Keratinocyte (primary cell): ENCODE measurements around the gene ZNF516. TPM values are rescaled to one million over a fixed set of nuclear protein-coding genes. Genes with fewer than 3 reads are reported as not detected.

Source experiments
- DNase-seq: peaks from one replicate; pipeline ENCODE4 v3.0.0-alpha.2; 2011; ENCODE audit warnings: low read depth, missing footprints, low spot score
- FAIRE-seq: peaks from 2 replicates; lab custom pipeline; 2011; peaks lifted over from hg19 to GRCh38; lab: Jason Lieb, UNC
- H2AFZ ChIP-seq: 2 replicates; pipeline ENCODE4 v1.6.0; 2012; ENCODE audit warnings: low read length, control low read depth, inconsistent platforms; ENCODE audit not compliant: control insufficient read depth
- H3K27ac ChIP-seq: 2 replicates; pipeline ENCODE4 v1.5.1; 2011; ENCODE audit warnings: low read length; ENCODE audit not compliant: control insufficient read depth, insufficient read depth
- H3K27me3 ChIP-seq: 3 replicates; pipeline ENCODE4 v1.6.0; 2011; ENCODE audit warnings: low read length; ENCODE audit not compliant: control insufficient read depth, insufficient read depth; ENCODE audit errors: extremely low read depth
- H3K36me3 ChIP-seq, 2 experiments: 2 replicates in 1 of 2; 3 replicates in 1 of 2; pipeline ENCODE4 v1.5.1; 2011; ENCODE audit warnings: low read length in 2 of 2, mild to moderate bottlenecking in 1 of 2; ENCODE audit not compliant: control insufficient read depth in 2 of 2, insufficient read depth in 2 of 2; ENCODE audit errors: extremely low read depth in 1 of 2
- H3K4me1 ChIP-seq: 3 replicates; pipeline ENCODE4 v1.5.1; 2011; ENCODE audit warnings: low read length; ENCODE audit not compliant: control insufficient read depth, insufficient read depth; ENCODE audit errors: extremely low read depth
- H3K4me2 ChIP-seq: 3 replicates; pipeline ENCODE4 v1.6.0; 2011; ENCODE audit warnings: low read depth, low read length; ENCODE audit not compliant: control insufficient read depth, insufficient read depth; ENCODE audit errors: extremely low read depth
- H3K4me3 ChIP-seq, 3 experiments: fragments of 200-600 bp in 1 of 3; sonication (generic) in 1 of 3; 2 replicates in 2 of 3; 3 replicates in 1 of 3; pipeline ENCODE4 v1.5.1; 2011 to 2016; ENCODE audit warnings: low read length in 3 of 3, mild to moderate bottlenecking in 3 of 3, control low read depth in 2 of 3, inconsistent platforms in 1 of 3, low read depth in 1 of 3, mixed read lengths in 1 of 3, mixed run types in 1 of 3, moderate library complexity in 1 of 3; ENCODE audit not compliant: control insufficient read depth in 2 of 3, insufficient read depth in 2 of 3; ENCODE audit errors: extremely low read depth in 1 of 3
- H3K79me2 ChIP-seq: 2 replicates; pipeline ENCODE4 v1.6.0; 2012; ENCODE audit warnings: low read length; ENCODE audit not compliant: control insufficient read depth, insufficient read depth
- H3K9ac ChIP-seq: 3 replicates; pipeline ENCODE4 v1.6.0; 2011; ENCODE audit warnings: low read length; ENCODE audit not compliant: control insufficient read depth, insufficient read depth; ENCODE audit errors: extremely low read depth
- H3K9me1 ChIP-seq: 3 replicates; pipeline ENCODE4 v1.6.0; 2011; ENCODE audit warnings: low read length; ENCODE audit not compliant: control insufficient read depth, insufficient read depth; ENCODE audit errors: extremely low read depth
- H3K9me3 ChIP-seq: 2 replicates; pipeline ENCODE4 v1.5.1; 2012; ENCODE audit warnings: low read depth, low read length; ENCODE audit not compliant: control insufficient read depth
- H4K20me1 ChIP-seq: 3 replicates; pipeline ENCODE4 v1.6.0; 2011; ENCODE audit warnings: low read length; ENCODE audit not compliant: control insufficient read depth, insufficient read depth; ENCODE audit errors: extremely low read depth
- CTCF ChIP-seq, 3 experiments: IDR thresholded peaks in 1 of 3; conservative IDR thresholded peaks in 1 of 3; optimal IDR thresholded peaks in 1 of 3; 2 replicates in 2 of 3; 3 replicates in 1 of 3; pipeline versions ENCODE3 to v1.5.1; 2011; ENCODE audit warnings: low read length in 3 of 3, mild to moderate bottlenecking in 3 of 3, moderate library complexity in 2 of 3, control low read depth in 1 of 3, inconsistent platforms in 1 of 3; ENCODE audit not compliant: insufficient read depth in 2 of 3; ENCODE audit errors: extremely low read depth in 1 of 3
- EZH2 ChIP-seq: IDR thresholded peaks from one replicate; pipeline ENCODE4 v1.6.1; 2012; ENCODE audit warnings: inconsistent platforms, mild to moderate bottlenecking, low read length, moderate library complexity
- dilution Hi-C: fragments of 300-500 bp; cut with MboI; formaldehyde crosslinking; loops from one replicate; pipeline ENCODE4 v1.7.0; 2020; ENCODE audit warnings: low sequenced_read_pairs; ENCODE audit not compliant: extremely low pct_ligation_motif_present
- polyA plus RNA-seq, 5 experiments: library from polyadenylated mRNA; depleted of rRNA in 3 of 5; stranded (reverse) in 3 of 5; stranded (forward) in 1 of 5; unstranded in 1 of 5; fragments of >200 nt; gene quantifications; 1 replicate in 1 of 5; 2 replicates in 3 of 5; 3 replicates in 1 of 5; pipeline versions ENCODE4 v1.2.1 to v1.2.3, GENCODE V29; 2011 to 2012; ENCODE audit warnings: missing spikeins in 2 of 5, low read depth in 1 of 5, low replicate concordance in 1 of 5

The ZNF516 gene
- polyA plus RNA-seq, 1 donor (not counting 4 experiments of a cell fraction or from before 2014, with no cell fraction given) = 9.3 TPM

GRCh38 chr18:76347341-76347740, 147.7 kb downstream of the ZNF516 start:
- no peak for DNase-seq
- Histone ChIP-seq H3K4me1 (peaks cover 9% of the 10 kb centered on the region), H2AFZ (no peak overlapping the region), H3K4me3 (no peak overlapping the region), H3K9me1 (no peaks in the 10 kb centered on the region), H3K79me2 (no peaks in the 10 kb centered on the region), H3K27ac (no peak overlapping the region), H3K9ac (no peak overlapping the region), H3K9me3 (no peaks in the 10 kb centered on the region), H3K36me3 (no peaks in the 10 kb centered on the region), H3K27me3 (peaks cover 3% of the 10 kb centered on the region), H4K20me1 (no peaks in the 10 kb centered on the region), H3K4me2 (no peak overlapping the region)
- dilution Hi-C loops = no loop called here
- TF ChIP-seq EZH2 = no peak
- TF ChIP-seq CTCF (optimal IDR thresholded peaks at IDR 0.05 in 1 of 3, IDR thresholded peaks at IDR 0.05 in 1 of 3, conservative IDR thresholded peaks at IDR 0.05 in 1 of 3; ENCODE audit: extremely low read depth in 1 of 3, insufficient read depth in 2 of 3, low read length in 3 of 3) = no peak
- no peak for FAIRE-seq

- H2AFZ ChIP-seq = no peak overlapping the region
- no peak overlapping the region for H3K4me3 ChIP-seq
- H3K36me3 ChIP-seq = no peaks in the 10 kb centered on the region
- H3K9me1 ChIP-seq = no peaks in the 10 kb centered on the region
- no peaks in the 10 kb centered on the region for H3K79me2 ChIP-seq
- TF ChIP-seq EZH2 (no peak), CTCF (optimal IDR thresholded peaks at IDR 0.05 in 1 of 3, IDR thresholded peaks at IDR 0.05 in 1 of 3, conservative IDR thresholded peaks at IDR 0.05 in 1 of 3; ENCODE audit: extremely low read depth in 1 of 3, insufficient read depth in 2 of 3, low read length in 3 of 3) (no peak)
- H3K27me3 ChIP-seq = peaks cover 3% of the 10 kb centered on the region
- dilution Hi-C loops = no loop called here
- H3K9me3 ChIP-seq = no peaks in the 10 kb centered on the region
- H3K9ac ChIP-seq = no peak overlapping the region
- FAIRE-seq (no peak), DNase-seq (no peak)
- H3K4me2 ChIP-seq = no peak overlapping the region
- peaks cover 9% of the 10 kb centered on the region for H3K4me1 ChIP-seq
- no peak overlapping the region for H3K27ac ChIP-seq
- no peaks in the 10 kb centered on the region for H4K20me1 ChIP-seq
Measured at GRCh38 chr18:76346490-76347130, 148.4 kb downstream of the ZNF516 start.
